ENCODE measurements around the gene CFAP44. TPM values are rescaled to one million over a fixed set of nuclear protein-coding genes. Genes with fewer than 3 reads are reported as not detected.

CFAP44 gene
- total RNA-seq, 3 donors from 2014 or later (not counting 1 experiment from before 2014, with no cell fraction given) = 5.4 to 8.5 (median 6.5) TPM

GRCh38 chr3:113454057-113454456 lies 12.8 kb upstream of the CFAP44 start:
- no peaks in the 10 kb centered on the region for H3K9me3 Mint-ChIP-seq
- H3K27me3 Mint-ChIP-seq (ENCODE audit: low read depth in 2 of 2) = no peaks in the 10 kb centered on the region
- DNase-seq (no peak), ATAC-seq (no peak)
- Histone ChIP-seq H3K4me3 (ENCODE audit: low read length) (no peak overlapping the region), H3K36me3 (ENCODE audit: control insufficient read depth, insufficient read depth, low read length) (peaks cover 9% of the 10 kb centered on the region), H3K27ac (ENCODE audit: low read length) (no peak overlapping the region), H3K27me3 (ENCODE audit: control insufficient read depth, insufficient read depth, low read length) (no peaks in the 10 kb centered on the region), H3K9me3 (ENCODE audit: control insufficient read depth, insufficient read depth, low read length) (no peaks in the 10 kb centered on the region), H3K4me1 (ENCODE audit: control insufficient read depth, insufficient read depth, low read length) (no peaks in the 10 kb centered on the region)
- H3K36me3 Mint-ChIP-seq = peaks cover 9% of the 10 kb centered on the region
- intact Hi-C loops (cut with micrococcal nuclease) = no loop called here
- no peak overlapping the region for H3K27ac Mint-ChIP-seq
- H3K4me1 Mint-ChIP-seq = no peaks in the 10 kb centered on the region
- H3K4me3 Mint-ChIP-seq = no peak overlapping the region
- 94% methylated on average over 4 of the region's 6 CpGs for WGBS (ENCODE audit: insufficient coverage)
- no peak for TF ChIP-seq CTCF (IDR thresholded peaks at IDR 0.05)

- Mint-ChIP-seq H3K4me3 (no peak overlapping the region), H3K9me3 (no peaks in the 10 kb centered on the region), H3K4me1 (no peaks in the 10 kb centered on the region), H3K36me3 (peaks cover 17% of the 10 kb centered on the region), H3K27me3 (ENCODE audit: low read depth in 2 of 2) (no peaks in the 10 kb centered on the region), H3K27ac (no peak overlapping the region)
- Histone ChIP-seq H3K4me3 (ENCODE audit: low read length) (no peak overlapping the region), H3K9me3 (ENCODE audit: control insufficient read depth, insufficient read depth, low read length) (no peaks in the 10 kb centered on the region), H3K36me3 (ENCODE audit: control insufficient read depth, insufficient read depth, low read length) (peaks cover 11% of the 10 kb centered on the region), H3K4me1 (ENCODE audit: control insufficient read depth, insufficient read depth, low read length) (no peaks in the 10 kb centered on the region), H3K27ac (ENCODE audit: low read length) (no peak overlapping the region), H3K27me3 (ENCODE audit: control insufficient read depth, insufficient read depth, low read length) (no peaks in the 10 kb centered on the region)
- WGBS (ENCODE audit: insufficient coverage) = no CpG with 5 or more reads among the region's 1 CpG
- intact Hi-C loops (cut with micrococcal nuclease) = no loop called here
- DNase-seq = no peak
- no peak for ATAC-seq
- TF ChIP-seq CTCF (IDR thresholded peaks at IDR 0.05) = no peak
These were observed 9.6 kb upstream of the CFAP44 start for GRCh38 chr3:113450911-113451310.

GRCh38 chr3:113439606-113440005 lies 1.7 kb downstream of the CFAP44 start:
- H3K4me3 ChIP-seq (ENCODE audit: low read length) = no peak overlapping the region
- no peaks in the 10 kb centered on the region for H3K27me3 ChIP-seq (ENCODE audit: control insufficient read depth, insufficient read depth, low read length)
- TF ChIP-seq CTCF (IDR thresholded peaks at IDR 0.05) = no peak
- 90% methylated on average over 2 of the region's 3 CpGs for WGBS (ENCODE audit: insufficient coverage)
- H3K9me3 ChIP-seq (ENCODE audit: control insufficient read depth, insufficient read depth, low read length) = no peaks in the 10 kb centered on the region
- H3K27ac ChIP-seq (ENCODE audit: low read length) = no peak overlapping the region
- H3K4me3 Mint-ChIP-seq = no peak overlapping the region
- H3K4me1 ChIP-seq (ENCODE audit: control insufficient read depth, insufficient read depth, low read length) = peaks cover 11% of the 10 kb centered on the region
- peak overlapping the region in 1 of 2 donors; percentile 40 for H3K27ac Mint-ChIP-seq
- intact Hi-C loops (cut with micrococcal nuclease) = no loop called here
- DNase-seq (no peak), ATAC-seq (no peak)
- no peaks in the 10 kb centered on the region for H3K36me3 ChIP-seq (ENCODE audit: control insufficient read depth, insufficient read depth, low read length)
- no peaks in the 10 kb centered on the region for H3K4me1 Mint-ChIP-seq
- H3K9me3 Mint-ChIP-seq = no peaks in the 10 kb centered on the region
- no peaks in the 10 kb centered on the region for H3K36me3 Mint-ChIP-seq
- no peaks in the 10 kb centered on the region for H3K27me3 Mint-ChIP-seq (ENCODE audit: low read depth in 2 of 2)

GRCh38 chr3:113438224-113438623 lies 3.1 kb downstream of the CFAP44 start:
- H3K4me3 Mint-ChIP-seq = no peak overlapping the region
- TF ChIP-seq CTCF (IDR thresholded peaks at IDR 0.05) = no peak
- no peaks in the 10 kb centered on the region for H3K4me1 Mint-ChIP-seq
- no peak overlapping the region for H3K27ac ChIP-seq (ENCODE audit: low read length)
- H3K27me3 Mint-ChIP-seq (ENCODE audit: low read depth in 2 of 2) = no peaks in the 10 kb centered on the region
- no peak overlapping the region for H3K27ac Mint-ChIP-seq
- no peaks in the 10 kb centered on the region for H3K27me3 ChIP-seq (ENCODE audit: control insufficient read depth, insufficient read depth, low read length)
- H3K9me3 Mint-ChIP-seq = no peaks in the 10 kb centered on the region
- H3K4me3 ChIP-seq (ENCODE audit: low read length) = no peak overlapping the region
- peaks cover 11% of the 10 kb centered on the region for H3K4me1 ChIP-seq (ENCODE audit: control insufficient read depth, insufficient read depth, low read length)
- H3K9me3 ChIP-seq (ENCODE audit: control insufficient read depth, insufficient read depth, low read length) = no peaks in the 10 kb centered on the region
- ATAC-seq (no peak), DNase-seq (no peak)
- H3K36me3 Mint-ChIP-seq = no peaks in the 10 kb centered on the region
- intact Hi-C loops (cut with micrococcal nuclease) = no loop called here
- no peaks in the 10 kb centered on the region for H3K36me3 ChIP-seq (ENCODE audit: control insufficient read depth, insufficient read depth, low read length)

Data from natural killer cell (primary cell).